GM19025 (cell line): ENCODE measurements around the gene CCDC187.
"Not testable (repeated sequence)": the region's sequence is repeated elsewhere in the genome, so short reads cannot be mapped to it uniquely, and the experiment has no call there.

Source experiments
- ATAC-seq: cut with Tn5 transposase; IDR thresholded peaks from one replicate; pipeline ENCODE4 v1.9.1; 2021; ENCODE audit warnings: mild to moderate bottlenecking, low read depth, moderate library complexity; ENCODE audit not compliant: unreplicated experiment

CCDC187 gene

GRCh38 chr9:136328622-136329041, 24.7 kb upstream of the CCDC187 start:
- no peak for ATAC-seq

- ATAC-seq, result no peak
Measured at GRCh38 chr9:136328011-136328621, 24.2 kb upstream of the CCDC187 start.

- ATAC-seq, result no peak
Measured at GRCh38 chr9:136327304-136327974, 23.5 kb upstream of the CCDC187 start, which contains the start of gene GPSM1. Gene GPSM1, plus strand, starts transcription at chr9:136327539. Its CDS starts 157 bp downstream, at chr9:136327696.

- ATAC-seq, result no peak
Measured at GRCh38 chr9:136326761-136327303, 22.9 kb upstream of the CCDC187 start.

- no peak for ATAC-seq
Measured at GRCh38 chr9:136326061-136326760, 22.3 kb upstream of the CCDC187 start.

GRCh38 chr9:136325358-136325757, 21.5 kb upstream of the CCDC187 start:
- no peak for ATAC-seq

- no peak for ATAC-seq
Measured at GRCh38 chr9:136324501-136325300, 20.8 kb upstream of the CCDC187 start.

- no peak for ATAC-seq
Measured at GRCh38 chr9:136323371-136323789, 19.5 kb upstream of the CCDC187 start.

- ATAC-seq, result no peak
Measured at GRCh38 chr9:136322756-136323330, 18.9 kb upstream of the CCDC187 start.

GRCh38 chr9:136321561-136321960, 17.7 kb upstream of the CCDC187 start:
- ATAC-seq, result no peak

- ATAC-seq, result not testable (repeated sequence)
Measured at GRCh38 chr9:136320972-136321371, 17.1 kb upstream of the CCDC187 start.

GRCh38 chr9:136319955-136320354, 16.1 kb upstream of the CCDC187 start:
- not testable (repeated sequence) for ATAC-seq

- not testable (repeated sequence) for ATAC-seq
Measured at GRCh38 chr9:136319244-136319643, 15.3 kb upstream of the CCDC187 start.

- ATAC-seq, result no peak
Measured at GRCh38 chr9:136318776-136319241, 14.9 kb upstream of the CCDC187 start.

- no peak for ATAC-seq
Measured at GRCh38 chr9:136318111-136318775, 14.3 kb upstream of the CCDC187 start.

GRCh38 chr9:136317695-136318094, 13.8 kb upstream of the CCDC187 start:
- no peak for ATAC-seq

GRCh38 chr9:136316896-136317676, 13.2 kb upstream of the CCDC187 start:
- ATAC-seq, result no peak

GRCh38 chr9:136316271-136316751, 12.4 kb upstream of the CCDC187 start:
- ATAC-seq, result no peak
